ENCODE results near the gene HOXA13. TPM values are rescaled to one million over a fixed set of nuclear protein-coding genes. Genes with fewer than 3 reads are reported as not detected.
A peak's percentile ranks its signal among the peaks of the same experiment; 100 is the strongest.

Gene HOXA13
- total RNA-seq, 3 donors from 2014 or later (not counting 1 experiment from before 2014, with no cell fraction given), result not detected

DNA sequence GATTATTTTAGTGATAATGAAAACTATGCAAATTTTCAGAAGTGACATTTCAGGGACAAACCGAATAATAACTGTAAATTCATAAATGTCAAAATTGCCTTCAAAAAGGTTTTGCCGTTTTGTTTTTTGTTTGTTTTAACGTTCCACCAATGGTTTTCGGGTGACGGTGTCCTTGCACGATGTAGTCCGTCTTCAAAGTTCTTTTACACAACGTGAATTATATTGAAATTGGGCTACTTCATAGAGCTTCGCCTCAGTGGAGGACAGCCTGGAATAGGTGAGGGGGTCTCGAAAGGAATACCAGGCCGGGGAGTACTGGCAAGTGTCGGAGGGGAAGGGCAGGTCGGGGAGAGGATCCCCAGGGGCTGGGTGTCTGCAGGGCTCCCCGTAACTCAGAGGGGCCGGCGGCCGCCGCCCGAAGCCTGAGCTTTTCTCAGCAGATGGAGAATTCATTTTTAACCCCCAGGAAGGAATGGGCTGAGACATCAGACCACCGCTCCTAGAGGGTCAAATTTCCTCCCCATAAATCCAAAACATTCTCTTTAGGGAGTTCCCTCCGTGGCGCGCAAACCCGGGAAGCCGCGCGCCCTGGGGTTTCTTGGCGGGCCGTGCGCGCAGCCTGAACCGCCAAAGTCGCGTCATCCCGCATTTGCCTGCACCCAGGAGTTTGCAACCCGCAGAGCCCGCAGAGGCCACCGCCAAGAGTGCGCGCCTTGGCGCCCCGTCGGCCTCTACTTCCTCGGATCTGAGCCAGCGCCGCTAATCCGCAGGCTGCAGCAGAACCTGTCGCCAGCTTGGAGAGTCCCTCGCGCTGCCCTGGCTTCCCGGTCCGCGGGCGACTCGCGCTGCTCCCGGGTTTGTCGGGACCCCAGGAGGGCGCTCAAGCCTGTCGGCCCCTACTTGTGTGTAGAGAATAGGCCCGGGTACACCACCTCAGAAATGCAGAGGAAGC is 25.4 kb upstream of the HOXA13 start:
- Mint-ChIP-seq H3K27me3 (ENCODE audit: low read depth in 2 of 2) (peaks cover 54 to 84% of the 10 kb centered on the region in 2 donors), H3K36me3 (no peaks in the 10 kb centered on the region), H3K27ac (no peak overlapping the region), H3K4me1 (peaks cover 8% of the 10 kb centered on the region in 2 donors), H3K4me3 (no peak overlapping the region), H3K9me3 (no peaks in the 10 kb centered on the region)
- Histone ChIP-seq H3K9me3 (ENCODE audit: control insufficient read depth, insufficient read depth, low read length) (no peaks in the 10 kb centered on the region), H3K27ac (ENCODE audit: low read length) (no peak overlapping the region), H3K36me3 (ENCODE audit: control insufficient read depth, insufficient read depth, low read length) (no peaks in the 10 kb centered on the region), H3K4me1 (ENCODE audit: control insufficient read depth, insufficient read depth, low read length) (peaks cover under 1% of the 10 kb centered on the region), H3K4me3 (ENCODE audit: low read length) (no peak overlapping the region), H3K27me3 (ENCODE audit: control insufficient read depth, insufficient read depth, low read length) (peaks cover 57% of the 10 kb centered on the region)
- DNase-seq (no peak), ATAC-seq (no peak)
- TF ChIP-seq, protein P1, sequence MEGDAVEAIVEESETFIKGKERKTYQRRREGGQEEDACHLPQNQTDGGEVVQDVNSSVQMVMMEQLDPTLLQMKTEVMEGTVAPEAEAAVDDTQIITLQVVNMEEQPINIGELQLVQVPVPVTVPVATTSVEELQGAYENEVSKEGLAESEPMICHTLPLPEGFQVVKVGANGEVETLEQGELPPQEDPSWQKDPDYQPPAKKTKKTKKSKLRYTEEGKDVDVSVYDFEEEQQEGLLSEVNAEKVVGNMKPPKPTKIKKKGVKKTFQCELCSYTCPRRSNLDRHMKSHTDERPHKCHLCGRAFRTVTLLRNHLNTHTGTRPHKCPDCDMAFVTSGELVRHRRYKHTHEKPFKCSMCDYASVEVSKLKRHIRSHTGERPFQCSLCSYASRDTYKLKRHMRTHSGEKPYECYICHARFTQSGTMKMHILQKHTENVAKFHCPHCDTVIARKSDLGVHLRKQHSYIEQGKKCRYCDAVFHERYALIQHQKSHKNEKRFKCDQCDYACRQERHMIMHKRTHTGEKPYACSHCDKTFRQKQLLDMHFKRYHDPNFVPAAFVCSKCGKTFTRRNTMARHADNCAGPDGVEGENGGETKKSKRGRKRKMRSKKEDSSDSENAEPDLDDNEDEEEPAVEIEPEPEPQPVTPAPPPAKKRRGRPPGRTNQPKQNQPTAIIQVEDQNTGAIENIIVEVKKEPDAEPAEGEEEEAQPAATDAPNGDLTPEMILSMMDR (IDR thresholded peaks at IDR 0.05), result no peak
- intact Hi-C loops (cut with micrococcal nuclease), result no loop called here
- 9% methylated on average over 61 of the region's 61 CpGs for WGBS (ENCODE audit: insufficient coverage)

DNA sequence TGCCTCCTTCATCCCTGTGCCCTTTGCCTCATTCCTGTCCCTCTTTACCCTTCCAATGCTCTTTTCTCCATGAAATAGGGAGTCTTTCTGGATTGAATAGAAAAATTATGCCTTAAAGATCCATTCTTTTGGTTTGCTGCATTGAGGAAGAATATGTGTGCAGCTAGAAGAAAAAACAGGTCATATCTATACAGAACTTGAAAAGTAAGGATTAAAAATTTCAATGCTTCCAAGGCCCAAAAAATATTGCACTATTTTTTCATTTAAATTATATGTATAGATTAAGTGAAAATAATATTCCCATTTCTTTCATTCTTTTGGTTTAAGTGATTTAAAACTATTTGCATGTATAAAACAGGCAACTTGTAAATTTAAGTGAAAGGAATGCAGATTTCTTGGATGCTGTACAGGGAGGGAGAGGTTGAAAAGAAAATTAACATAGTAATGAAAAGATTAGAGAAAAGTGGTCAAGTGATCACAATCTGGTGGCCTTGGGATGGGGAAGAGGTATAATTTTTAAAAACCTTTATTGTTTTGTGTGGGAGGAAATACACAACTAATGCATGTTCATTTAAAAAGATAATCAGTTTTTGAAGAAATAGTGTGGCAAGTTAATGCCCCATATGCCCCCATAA is 24.2 kb upstream of the HOXA13 start:
- Histone ChIP-seq H3K4me3 (ENCODE audit: low read length) (no peak overlapping the region), H3K36me3 (ENCODE audit: control insufficient read depth, insufficient read depth, low read length) (no peaks in the 10 kb centered on the region), H3K27me3 (ENCODE audit: control insufficient read depth, insufficient read depth, low read length) (peaks cover 60% of the 10 kb centered on the region), H3K27ac (ENCODE audit: low read length) (no peak overlapping the region), H3K4me1 (ENCODE audit: control insufficient read depth, insufficient read depth, low read length) (peaks cover 2% of the 10 kb centered on the region), H3K9me3 (ENCODE audit: control insufficient read depth, insufficient read depth, low read length) (no peaks in the 10 kb centered on the region)
- Mint-ChIP-seq H3K36me3 (no peaks in the 10 kb centered on the region), H3K9me3 (no peaks in the 10 kb centered on the region), H3K4me3 (no peak overlapping the region), H3K27ac (no peak overlapping the region), H3K4me1 (peaks cover 8 to 16% of the 10 kb centered on the region in 2 donors), H3K27me3 (ENCODE audit: low read depth in 2 of 2) (peaks cover 59 to 82% of the 10 kb centered on the region in 2 donors)
- ATAC-seq (no peak), DNase-seq (no peak)
- intact Hi-C loops (cut with micrococcal nuclease), result no loop called here
- TF ChIP-seq, protein P1 (IDR thresholded peaks at IDR 0.05), result no peak

DNA sequence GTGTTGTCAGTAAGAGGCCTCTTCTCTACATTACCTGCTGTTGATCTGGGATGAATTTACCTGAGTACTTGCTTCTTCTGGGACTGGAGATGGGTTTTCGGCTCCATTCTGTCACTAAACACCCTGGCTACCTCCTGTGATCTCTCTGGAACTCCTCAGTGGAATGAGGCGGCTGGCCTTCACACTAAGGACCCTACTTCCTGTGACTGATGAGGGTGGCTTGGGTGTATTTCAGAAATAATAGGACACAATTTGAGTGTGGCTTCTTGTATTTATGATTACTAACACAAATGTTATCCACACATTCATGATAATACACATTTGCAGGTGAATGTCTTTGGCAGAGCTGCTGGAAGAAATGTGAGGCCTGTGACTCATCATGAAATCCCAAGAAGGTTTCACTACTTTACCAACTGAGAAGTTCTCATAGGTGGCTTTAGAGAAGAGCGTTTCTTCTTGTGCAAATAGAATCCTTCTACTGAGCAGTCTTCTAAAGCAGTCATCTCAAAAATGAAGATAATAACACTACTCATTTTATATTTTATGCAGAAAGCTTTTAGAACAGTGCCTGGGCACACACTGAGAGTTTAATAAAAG is 21.4 kb upstream of the HOXA13 start:
- Mint-ChIP-seq H3K4me1 (peaks cover 8 to 16% of the 10 kb centered on the region in 2 donors), H3K27me3 (ENCODE audit: low read depth in 2 of 2) (peaks cover 61 to 77% of the 10 kb centered on the region in 2 donors), H3K4me3 (peak overlapping the region; percentile 2), H3K27ac (no peak overlapping the region), H3K36me3 (no peaks in the 10 kb centered on the region), H3K9me3 (no peaks in the 10 kb centered on the region)
- no peak overlapping the region for H3K4me3 ChIP-seq (ENCODE audit: low read length)
- DNase-seq (no peak), ATAC-seq (no peak)
- intact Hi-C loops (cut with micrococcal nuclease), result no loop called here
- peaks cover 56% of the 10 kb centered on the region for H3K27me3 ChIP-seq (ENCODE audit: control insufficient read depth, insufficient read depth, low read length)
- no peaks in the 10 kb centered on the region for H3K36me3 ChIP-seq (ENCODE audit: control insufficient read depth, insufficient read depth, low read length)
- 95% methylated on average over 2 of the region's 3 CpGs for WGBS (ENCODE audit: insufficient coverage)
- peaks cover 2% of the 10 kb centered on the region for H3K4me1 ChIP-seq (ENCODE audit: control insufficient read depth, insufficient read depth, low read length)
- H3K9me3 ChIP-seq (ENCODE audit: control insufficient read depth, insufficient read depth, low read length), result no peaks in the 10 kb centered on the region
- no peak overlapping the region for H3K27ac ChIP-seq (ENCODE audit: low read length)
- TF ChIP-seq, protein P1 (IDR thresholded peaks at IDR 0.05), result no peak

All from natural killer cell (primary cell).